Neural cell (in vitro differentiated cells): ENCODE data around the gene CELA3B.

ENCODE experiments used
- EP300 ChIP-seq: fragments of 450-650 bp; conservative IDR thresholded peaks from 2 replicates; pipeline ENCODE4 v1.6.1; 2014; ENCODE audit warnings: antibody characterized with exemption, mild to moderate bottlenecking, moderate library complexity; ENCODE audit not compliant: poor library complexity, severe bottlenecking
- RAD21 ChIP-seq: fragments of 450-650 bp; conservative IDR thresholded peaks from 2 replicates; pipeline ENCODE4 v1.6.1; 2014; ENCODE audit warnings: antibody characterized with exemption, mild to moderate bottlenecking, moderate library complexity
- TF ChIP-seq, protein P1 (sequence below): fragments of 450-650 bp; IDR thresholded peaks from 2 replicates; pipeline ENCODE4 v1.5.1; 2014; ENCODE audit warnings: antibody characterized with exemption, mild to moderate bottlenecking, moderate library complexity; ENCODE audit not compliant: poor library complexity, severe bottlenecking

DNA sequence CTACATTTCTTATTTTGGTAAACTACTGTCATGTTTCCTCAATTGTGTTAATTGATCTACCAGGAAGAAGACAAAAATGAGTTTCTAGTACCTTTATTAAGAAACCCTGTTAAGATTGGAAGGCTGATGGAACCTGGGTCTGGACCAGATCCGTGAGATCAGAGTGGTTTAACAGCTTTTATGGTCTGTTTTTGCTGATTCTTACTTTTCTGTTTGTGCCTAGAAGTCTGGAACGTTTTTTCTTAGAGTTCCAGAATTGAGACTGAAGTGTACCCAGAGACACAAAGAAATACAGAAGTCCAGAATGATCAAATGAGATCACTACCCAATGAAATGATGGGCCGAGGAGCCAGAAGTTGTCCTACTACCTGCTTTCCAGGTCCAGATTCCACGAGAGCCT, 53.2 kb downstream of the CELA3B start:
- TF ChIP-seq, protein P1, sequence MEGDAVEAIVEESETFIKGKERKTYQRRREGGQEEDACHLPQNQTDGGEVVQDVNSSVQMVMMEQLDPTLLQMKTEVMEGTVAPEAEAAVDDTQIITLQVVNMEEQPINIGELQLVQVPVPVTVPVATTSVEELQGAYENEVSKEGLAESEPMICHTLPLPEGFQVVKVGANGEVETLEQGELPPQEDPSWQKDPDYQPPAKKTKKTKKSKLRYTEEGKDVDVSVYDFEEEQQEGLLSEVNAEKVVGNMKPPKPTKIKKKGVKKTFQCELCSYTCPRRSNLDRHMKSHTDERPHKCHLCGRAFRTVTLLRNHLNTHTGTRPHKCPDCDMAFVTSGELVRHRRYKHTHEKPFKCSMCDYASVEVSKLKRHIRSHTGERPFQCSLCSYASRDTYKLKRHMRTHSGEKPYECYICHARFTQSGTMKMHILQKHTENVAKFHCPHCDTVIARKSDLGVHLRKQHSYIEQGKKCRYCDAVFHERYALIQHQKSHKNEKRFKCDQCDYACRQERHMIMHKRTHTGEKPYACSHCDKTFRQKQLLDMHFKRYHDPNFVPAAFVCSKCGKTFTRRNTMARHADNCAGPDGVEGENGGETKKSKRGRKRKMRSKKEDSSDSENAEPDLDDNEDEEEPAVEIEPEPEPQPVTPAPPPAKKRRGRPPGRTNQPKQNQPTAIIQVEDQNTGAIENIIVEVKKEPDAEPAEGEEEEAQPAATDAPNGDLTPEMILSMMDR: no peak
- no peak for TF ChIP-seq EP300
- no peak for TF ChIP-seq RAD21
